Peyer's patch (tissue), 4 donors: ENCODE data around the gene LOC101059915.

Experiments
- POLR2A ChIP-seq, 2 donors: fragments of 450-650 bp; IDR thresholded peaks; one replicate each; pipeline ENCODE4 v1.5.1; 2017; ENCODE audit warnings: antibody characterized with exemption in 2 of 2, mild to moderate bottlenecking in 2 of 2, moderate library complexity in 2 of 2
- TF ChIP-seq, protein P1 (sequence below), 6 experiments: fragments of 450-650 bp in 4 of 6; fragments of 200-600 bp in 2 of 6; sonication (generic) in 1 of 6; IDR thresholded peaks; one replicate each; pipeline ENCODE4 v1.5.1; 2017 to 2019; ENCODE audit warnings: antibody characterized with exemption in 6 of 6, mild to moderate bottlenecking in 3 of 6, moderate library complexity in 1 of 6

GRCh38 chrX:71632923-71633657, 34.3 kb upstream of the LOC101059915 start:
- TF ChIP-seq, protein P1, sequence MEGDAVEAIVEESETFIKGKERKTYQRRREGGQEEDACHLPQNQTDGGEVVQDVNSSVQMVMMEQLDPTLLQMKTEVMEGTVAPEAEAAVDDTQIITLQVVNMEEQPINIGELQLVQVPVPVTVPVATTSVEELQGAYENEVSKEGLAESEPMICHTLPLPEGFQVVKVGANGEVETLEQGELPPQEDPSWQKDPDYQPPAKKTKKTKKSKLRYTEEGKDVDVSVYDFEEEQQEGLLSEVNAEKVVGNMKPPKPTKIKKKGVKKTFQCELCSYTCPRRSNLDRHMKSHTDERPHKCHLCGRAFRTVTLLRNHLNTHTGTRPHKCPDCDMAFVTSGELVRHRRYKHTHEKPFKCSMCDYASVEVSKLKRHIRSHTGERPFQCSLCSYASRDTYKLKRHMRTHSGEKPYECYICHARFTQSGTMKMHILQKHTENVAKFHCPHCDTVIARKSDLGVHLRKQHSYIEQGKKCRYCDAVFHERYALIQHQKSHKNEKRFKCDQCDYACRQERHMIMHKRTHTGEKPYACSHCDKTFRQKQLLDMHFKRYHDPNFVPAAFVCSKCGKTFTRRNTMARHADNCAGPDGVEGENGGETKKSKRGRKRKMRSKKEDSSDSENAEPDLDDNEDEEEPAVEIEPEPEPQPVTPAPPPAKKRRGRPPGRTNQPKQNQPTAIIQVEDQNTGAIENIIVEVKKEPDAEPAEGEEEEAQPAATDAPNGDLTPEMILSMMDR (IDR thresholded peaks at IDR 0.05) = no peak
- TF ChIP-seq POLR2A (IDR thresholded peaks at IDR 0.05) = no peak
